Central memory CD4-positive, alpha-beta T cell (primary cell): Measurements from ENCODE around the gene ARL4C.

Source experiments
- DNase-seq: peaks from one replicate; pipeline ENCODE4 v3.0.0; 2022

ARL4C gene

GRCh38 chr2:234444893-234445292 lies 52.0 kb downstream of the ARL4C start:
- peak; percentile 61 for DNase-seq

- DNase-seq: no peak
These were observed 52.6 kb downstream of the ARL4C start for GRCh38 chr2:234444242-234444730.
